GM23248 (cell line): ENCODE results near the gene WWOX. TPM values are rescaled to one million over a fixed set of nuclear protein-coding genes. Genes with fewer than 3 reads are reported as not detected.
A peak's percentile ranks its signal among the peaks of the same experiment; 100 is the strongest.

ENCODE experiments used
- DNase-seq: peaks from one replicate; pipeline ENCODE4 v3.0.0-alpha.2; 2015
- H2AFZ ChIP-seq: fragments of 200-600 bp; sonication (generic); 2 replicates; pipeline ENCODE4 v1.6.1; 2016; ENCODE audit warnings: antibody characterized with exemption
- H3F3A ChIP-seq: fragments of 200-600 bp; sonication (generic); 2 replicates; pipeline ENCODE4 v1.6.1; 2016; ENCODE audit warnings: mild to moderate bottlenecking, antibody characterized with exemption, mixed run types; ENCODE audit not compliant: insufficient read depth
- H3K27ac ChIP-seq: fragments of 200-600 bp; sonication (generic); 2 replicates; pipeline ENCODE4 v1.5.1; 2016; ENCODE audit warnings: mild to moderate bottlenecking
- H3K27me3 ChIP-seq: fragments of 200-600 bp; sonication (generic); replicated peaks from 2 replicates; pipeline ENCODE4 v1.6.1; 2016; ENCODE audit warnings: mild to moderate bottlenecking; ENCODE audit not compliant: insufficient read depth
- H3K36me3 ChIP-seq: fragments of 200-600 bp; sonication (generic); 2 replicates; pipeline ENCODE4 v1.6.1; 2016; ENCODE audit warnings: low read depth, mild to moderate bottlenecking
- H3K4me1 ChIP-seq: fragments of 200-600 bp; sonication (generic); 2 replicates; pipeline ENCODE4 v1.6.1; 2016; ENCODE audit warnings: mild to moderate bottlenecking; ENCODE audit not compliant: insufficient read depth
- H3K4me2 ChIP-seq: fragments of 200-600 bp; sonication (generic); one replicate; pipeline ENCODE4 v1.6.1; 2016; ENCODE audit warnings: mild to moderate bottlenecking; ENCODE audit not compliant: unreplicated experiment
- H3K4me3 ChIP-seq: fragments of 200-600 bp; sonication (generic); 2 replicates; pipeline ENCODE4 v1.5.1; 2016; ENCODE audit warnings: mild to moderate bottlenecking
- H3K79me2 ChIP-seq: fragments of 200-600 bp; sonication (generic); 2 replicates; pipeline ENCODE4 v1.6.1; 2016; ENCODE audit warnings: mild to moderate bottlenecking; ENCODE audit not compliant: insufficient read depth
- H3K9ac ChIP-seq: fragments of 200-600 bp; sonication (generic); 2 replicates; pipeline ENCODE4 v1.6.1; 2016; ENCODE audit warnings: mild to moderate bottlenecking
- H3K9me2 ChIP-seq: fragments of 200-600 bp; sonication (generic); 2 replicates; pipeline ENCODE4 v1.6.1; 2016; ENCODE audit warnings: mixed run types, mild to moderate bottlenecking, moderate library complexity; ENCODE audit not compliant: insufficient read depth
- H3K9me3 ChIP-seq: fragments of 200-600 bp; sonication (generic); one replicate; pipeline ENCODE4 v1.6.1; 2017; ENCODE audit warnings: low read depth
- H4K20me1 ChIP-seq: fragments of 200-600 bp; sonication (generic); 2 replicates; pipeline ENCODE4 v1.6.0; 2016; ENCODE audit not compliant: insufficient read depth
- EZH2 ChIP-seq: fragments of 200-600 bp; sonication (generic); IDR thresholded peaks from 2 replicates; pipeline ENCODE4 v1.6.1; 2018; ENCODE audit warnings: antibody characterized with exemption, mild to moderate bottlenecking; ENCODE audit not compliant: insufficient read depth, poor library complexity, severe bottlenecking
- EZH2phosphoT487 ChIP-seq: fragments of 200-600 bp; sonication (generic); IDR thresholded peaks from 2 replicates; pipeline ENCODE4 v1.6.1; 2018; ENCODE audit warnings: antibody characterized with exemption, moderate library complexity, mild to moderate bottlenecking, low read depth; ENCODE audit not compliant: insufficient read depth
- WGBS, 2 experiments: methylation state at CpG; one replicate each; pipeline ENCODE4 v1.1.6; 2015 to 2017; ENCODE audit warnings: low lambda C conversion rate in 2 of 2, low coverage in 1 of 2; ENCODE audit errors: missing lambda C conversion rate in 2 of 2; 5-methylcytosine and 5-hydroxymethylcytosine counted together
- in situ Hi-C: fragments of 300-500 bp; cut with MboI; formaldehyde crosslinking; loops from 2 replicates; pipeline ENCODE4 v1.15.0; 2020
- polyA plus RNA-seq: library from polyadenylated mRNA; unstranded; fragments of >200 nt; fragmentation: Nextera tagmentation; extraction: Ambion mirVana; gene quantifications from 2 replicates; pipeline ENCODE4 v1.2.1, GENCODE V29; 2016
- total RNA-seq: library from RNA; depleted of rRNA; stranded (reverse); fragments of >200 nt; shearing (Covaris generic); gene quantifications from 2 replicates; pipeline ENCODE4 v1.2.3, GENCODE V29; 2014

The WWOX gene
- total and polyA plus RNA-seq, 2 experiments from 2014 or later: 4.5 to 6.6 TPM

DNA sequence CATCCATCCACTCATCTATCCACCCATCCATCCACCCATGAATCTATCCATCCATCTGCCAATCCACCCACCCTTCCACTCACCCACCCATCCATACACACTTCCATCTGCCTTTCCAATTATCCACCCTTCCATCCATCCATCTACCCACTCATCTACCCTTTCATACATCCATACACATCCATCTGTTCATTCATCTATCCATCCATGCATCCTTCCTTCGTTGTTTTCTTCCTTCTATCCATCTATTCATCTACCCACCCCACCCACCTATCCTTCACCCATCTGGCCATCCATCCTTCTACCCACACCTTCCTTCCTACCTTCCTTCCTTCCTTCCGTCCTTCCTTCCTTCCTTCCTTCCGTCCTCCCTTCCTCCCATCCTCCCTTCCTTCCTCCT, 106.1 kb downstream of the WWOX start:
- 62 to 78% methylated on average over 3 of the region's 3 CpGs for WGBS, 2 experiments
- DNase-seq: no peak
- Histone ChIP-seq H4K20me1 (no peaks in the 10 kb centered on the region), H3K4me1 (no peaks in the 10 kb centered on the region), H3K36me3 (no peaks in the 10 kb centered on the region), H3K4me2 (no peak overlapping the region), H3K27me3 (no peaks in the 10 kb centered on the region), H3K9ac (no peak overlapping the region), H3K9me2 (no peaks in the 10 kb centered on the region), H3K4me3 (no peak overlapping the region), H3K79me2 (no peaks in the 10 kb centered on the region), H3K9me3 (no peaks in the 10 kb centered on the region), H3F3A (no peaks in the 10 kb centered on the region), H3K27ac (no peak overlapping the region), H2AFZ (no peak overlapping the region)
- TF ChIP-seq EZH2phosphoT487: no peak
- no peak for TF ChIP-seq EZH2
- in situ Hi-C loops: no loop called here

DNA sequence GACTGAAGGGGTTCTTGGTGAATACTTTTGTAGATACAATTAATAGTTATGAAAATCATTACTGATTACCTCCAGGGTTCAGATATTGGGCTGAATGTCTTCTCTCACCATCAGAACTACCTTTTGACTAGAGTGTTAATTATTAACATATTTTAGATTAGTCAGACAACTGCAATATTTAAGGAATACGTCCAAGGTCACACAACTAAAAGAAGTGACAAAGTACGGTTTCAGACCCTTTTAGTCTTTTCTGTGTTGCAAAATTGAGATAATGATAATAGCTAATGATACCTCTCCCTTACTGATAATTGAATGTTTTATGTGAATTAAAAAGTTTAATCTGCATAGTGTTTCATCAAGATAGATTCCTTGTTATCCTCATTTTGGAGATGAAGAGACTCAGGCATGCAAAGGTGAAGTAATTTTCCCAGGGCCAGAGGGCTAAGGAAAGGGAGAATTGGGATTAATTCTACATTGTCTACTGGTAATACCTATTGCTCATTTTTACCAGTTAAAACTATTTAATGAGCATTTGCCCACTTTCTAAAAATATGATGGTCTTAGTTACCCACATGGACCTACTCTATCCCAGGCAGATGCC, 107.3 kb downstream of the WWOX start:
- Histone ChIP-seq H3K4me3 (no peak overlapping the region), H3K9ac (no peak overlapping the region), H3K27ac (no peak overlapping the region), H4K20me1 (no peaks in the 10 kb centered on the region), H3K9me3 (no peaks in the 10 kb centered on the region), H3K79me2 (no peaks in the 10 kb centered on the region), H2AFZ (no peak overlapping the region), H3K36me3 (no peaks in the 10 kb centered on the region), H3K27me3 (no peaks in the 10 kb centered on the region), H3F3A (no peaks in the 10 kb centered on the region), H3K4me1 (no peaks in the 10 kb centered on the region), H3K9me2 (no peaks in the 10 kb centered on the region), H3K4me2 (no peak overlapping the region)
- no peak for TF ChIP-seq EZH2
- TF ChIP-seq EZH2phosphoT487: no peak
- no peak for DNase-seq
- 58 to 68% methylated on average over 2 of the region's 2 CpGs for WGBS, 2 experiments
- in situ Hi-C loops: no loop called here

DNA sequence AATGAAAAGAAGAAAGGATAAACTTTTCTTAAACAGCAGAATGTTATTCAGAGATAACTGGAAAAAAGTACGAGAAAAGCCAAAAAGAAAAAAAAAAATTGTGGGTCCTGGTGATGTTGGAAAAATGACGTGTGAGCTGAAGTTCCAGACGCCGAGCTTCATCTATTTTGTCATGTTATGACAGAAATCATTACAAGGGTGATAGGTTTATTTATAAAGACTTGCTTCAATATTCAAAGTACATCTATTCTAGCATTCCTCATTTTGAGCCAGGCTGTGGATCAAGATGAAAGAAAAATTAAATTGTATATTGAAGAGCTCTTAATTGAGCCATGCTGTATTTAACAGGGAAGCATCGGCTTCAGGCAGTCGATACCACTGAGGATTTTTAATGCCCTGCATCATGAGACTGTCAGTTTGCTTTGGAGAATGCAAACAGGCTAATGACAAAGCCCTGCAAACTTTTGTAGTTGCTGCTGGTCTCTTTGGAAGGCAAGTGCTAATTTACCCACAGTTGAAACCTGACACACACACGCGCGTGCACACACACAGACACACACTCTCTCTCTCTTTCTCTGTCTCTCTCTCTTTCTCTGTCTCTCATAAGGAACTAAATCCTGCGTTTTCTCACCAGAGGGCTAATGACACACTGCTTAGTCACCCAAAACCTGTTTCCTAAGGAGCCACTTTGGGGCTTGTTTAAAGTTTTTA, 110.7 kb downstream of the WWOX start:
- no peaks in the 10 kb centered on the region for H3K36me3 ChIP-seq
- no peak overlapping the region for H3K27ac ChIP-seq
- 15 to 16% methylated on average over 10 of the region's 10 CpGs for WGBS, 2 experiments
- no peaks in the 10 kb centered on the region for H3K27me3 ChIP-seq
- no peaks in the 10 kb centered on the region for H3K9me3 ChIP-seq
- H3K9me2 ChIP-seq: no peaks in the 10 kb centered on the region
- DNase-seq: peak; percentile 51
- H4K20me1 ChIP-seq: no peaks in the 10 kb centered on the region
- H3K4me3 ChIP-seq: no peak overlapping the region
- no peak overlapping the region for H2AFZ ChIP-seq
- H3K4me2 ChIP-seq: no peak overlapping the region
- H3K79me2 ChIP-seq: no peaks in the 10 kb centered on the region
- no peak overlapping the region for H3K9ac ChIP-seq
- TF ChIP-seq EZH2phosphoT487 (no peak), EZH2 (no peak)
- in situ Hi-C loops: no loop called here
- no peaks in the 10 kb centered on the region for H3K4me1 ChIP-seq
- H3F3A ChIP-seq: no peaks in the 10 kb centered on the region

DNA sequence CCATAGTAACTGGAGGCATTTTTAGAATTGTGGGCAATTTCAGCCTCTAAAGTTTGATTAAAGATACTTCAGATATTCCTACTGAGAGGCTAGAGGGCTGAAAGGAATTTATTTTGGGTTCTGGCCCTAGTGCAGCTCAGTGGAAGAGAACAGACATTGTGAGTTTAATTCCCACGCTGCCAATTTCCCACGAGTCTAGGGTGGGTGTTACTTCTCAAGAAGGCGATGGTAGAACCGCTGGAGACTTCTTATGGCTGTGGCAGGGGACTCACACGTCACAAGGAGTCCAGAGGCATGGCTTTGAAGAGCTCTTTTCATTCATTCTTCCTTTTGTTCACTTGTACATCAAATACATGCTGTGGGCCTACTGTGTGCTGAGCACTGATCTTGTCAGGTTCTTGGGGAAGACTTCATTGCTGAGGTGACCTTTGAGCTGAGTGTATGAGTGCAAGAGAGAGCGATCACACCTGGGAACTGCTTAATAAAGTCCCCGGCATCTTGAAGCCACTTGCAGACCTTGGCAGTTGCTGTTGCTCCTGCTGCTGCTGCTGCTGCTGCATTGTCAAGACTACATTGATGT, 111.7 kb downstream of the WWOX start:
- Histone ChIP-seq H3K4me3 (no peak overlapping the region), H3K27ac (no peak overlapping the region), H3K4me1 (no peaks in the 10 kb centered on the region), H3K9me3 (no peaks in the 10 kb centered on the region), H3K9me2 (no peaks in the 10 kb centered on the region), H3K36me3 (no peaks in the 10 kb centered on the region), H2AFZ (no peak overlapping the region), H3F3A (no peaks in the 10 kb centered on the region), H3K79me2 (no peaks in the 10 kb centered on the region), H4K20me1 (no peaks in the 10 kb centered on the region), H3K27me3 (no peaks in the 10 kb centered on the region), H3K9ac (no peak overlapping the region), H3K4me2 (no peak overlapping the region)
- no peak for DNase-seq
- TF ChIP-seq EZH2: no peak
- 75 to 78% methylated on average over 7 of the region's 7 CpGs for WGBS, 2 experiments
- in situ Hi-C loops: no loop called here
